ENCODE data around the gene MAST2.
A peak's percentile ranks its signal among the peaks of the same experiment; 100 is the strongest.
"Not testable (repeated sequence)": the region's sequence is repeated elsewhere in the genome, so short reads cannot be mapped to it uniquely, and the experiment has no call there.

The MAST2 gene

DNA sequence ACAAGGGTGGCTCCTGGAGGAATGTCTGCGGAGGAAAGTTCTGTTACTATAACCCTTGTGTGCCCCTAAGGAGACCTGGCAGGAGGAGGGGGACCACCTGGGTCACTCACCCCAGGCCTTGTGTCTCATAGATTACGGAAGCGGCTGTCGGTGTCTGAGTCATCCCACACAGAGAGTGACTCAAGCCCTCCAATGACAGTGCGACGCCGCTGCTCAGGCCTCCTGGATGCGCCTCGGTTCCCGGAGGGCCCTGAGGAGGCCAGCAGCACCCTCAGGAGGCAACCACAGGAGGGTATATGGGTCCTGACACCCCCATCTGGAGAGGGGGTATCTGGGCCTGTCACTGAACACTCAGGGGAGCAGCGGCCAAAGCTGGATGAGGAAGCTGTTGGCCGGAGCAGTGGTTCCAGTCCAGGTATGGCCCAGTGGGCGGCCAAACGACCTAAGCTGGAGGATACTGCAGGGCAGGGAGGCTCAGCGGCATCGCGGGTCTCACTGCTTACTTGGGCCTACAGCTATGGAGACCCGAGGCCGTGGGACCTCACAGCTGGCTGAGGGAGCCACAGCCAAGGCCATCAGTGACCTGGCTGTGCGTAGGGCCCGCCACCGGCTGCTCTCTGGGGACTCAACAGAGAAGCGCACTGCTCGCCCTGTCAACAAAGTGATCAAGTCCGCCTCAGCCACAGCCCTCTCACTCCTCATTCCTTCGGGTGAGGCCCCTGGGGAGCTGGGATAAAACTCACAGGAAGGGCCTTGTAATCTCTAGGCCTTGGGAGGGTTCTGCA is 227.7 kb downstream of the MAST2 start:
- DNase-seq = no peak

DNA sequence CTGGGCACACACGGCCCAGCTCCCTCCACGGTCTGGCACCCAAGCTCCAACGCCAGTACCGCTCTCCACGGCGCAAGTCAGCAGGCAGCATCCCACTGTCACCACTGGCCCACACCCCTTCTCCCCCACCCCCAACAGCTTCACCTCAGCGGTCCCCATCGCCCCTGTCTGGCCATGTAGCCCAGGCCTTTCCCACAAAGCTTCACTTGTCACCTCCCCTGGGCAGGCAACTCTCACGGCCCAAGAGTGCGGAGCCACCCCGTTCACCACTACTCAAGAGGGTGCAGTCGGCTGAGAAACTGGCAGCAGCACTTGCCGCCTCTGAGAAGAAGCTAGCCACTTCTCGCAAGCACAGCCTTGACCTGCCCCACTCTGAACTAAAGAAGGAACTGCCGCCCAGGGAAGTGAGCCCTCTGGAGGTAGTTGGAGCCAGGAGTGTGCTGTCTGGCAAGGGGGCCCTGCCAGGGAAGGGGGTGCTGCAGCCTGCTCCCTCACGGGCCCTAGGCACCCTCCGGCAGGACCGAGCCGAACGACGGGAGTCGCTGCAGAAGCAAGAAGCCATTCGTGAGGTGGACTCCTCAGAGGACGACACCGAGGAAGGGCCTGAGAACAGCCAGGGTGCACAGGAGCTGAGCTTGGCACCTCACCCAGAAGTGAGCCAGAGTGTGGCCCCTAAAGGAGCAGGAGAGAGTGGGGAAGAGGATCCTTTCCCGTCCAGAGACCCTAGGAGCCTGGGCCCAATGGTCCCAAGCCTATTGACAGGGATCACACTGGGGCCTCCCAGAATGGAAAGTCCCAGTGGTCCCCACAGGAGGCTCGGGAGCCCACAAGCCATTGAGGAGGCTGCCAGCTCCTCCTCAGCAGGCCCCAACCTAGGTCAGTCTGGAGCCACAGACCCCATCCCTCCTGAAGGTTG is 231.4 kb downstream of the MAST2 start:
- no peak for DNase-seq

GRCh38 chr1:46036894-46037839 is 233.8 kb downstream of the MAST2 start:
- peak; percentile 66 for DNase-seq

DNA sequence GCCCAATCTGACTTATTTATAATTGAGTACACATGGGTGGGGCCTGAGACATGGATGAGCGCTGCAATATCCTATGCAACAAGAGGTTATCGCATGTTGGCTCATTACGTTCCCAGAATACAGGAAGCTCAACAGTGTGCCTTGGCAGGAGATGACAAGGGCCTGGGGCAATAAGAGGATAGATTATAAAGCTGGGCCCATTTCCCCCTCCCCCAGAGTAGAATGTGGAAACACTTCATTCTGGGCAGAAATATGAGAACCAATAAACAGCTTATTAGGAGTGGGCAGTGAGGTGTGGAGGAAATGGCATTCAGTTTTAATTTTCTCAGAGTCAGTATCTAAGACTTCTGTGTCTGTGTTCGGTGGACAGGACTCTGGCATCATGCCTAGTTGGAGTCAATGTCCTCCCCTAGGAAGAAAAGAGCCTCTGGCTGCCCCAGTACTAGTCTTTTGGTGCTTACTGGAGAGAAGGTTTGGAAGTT is 236.2 kb downstream of the MAST2 start:
- DNase-seq = peak; percentile 56

DNA sequence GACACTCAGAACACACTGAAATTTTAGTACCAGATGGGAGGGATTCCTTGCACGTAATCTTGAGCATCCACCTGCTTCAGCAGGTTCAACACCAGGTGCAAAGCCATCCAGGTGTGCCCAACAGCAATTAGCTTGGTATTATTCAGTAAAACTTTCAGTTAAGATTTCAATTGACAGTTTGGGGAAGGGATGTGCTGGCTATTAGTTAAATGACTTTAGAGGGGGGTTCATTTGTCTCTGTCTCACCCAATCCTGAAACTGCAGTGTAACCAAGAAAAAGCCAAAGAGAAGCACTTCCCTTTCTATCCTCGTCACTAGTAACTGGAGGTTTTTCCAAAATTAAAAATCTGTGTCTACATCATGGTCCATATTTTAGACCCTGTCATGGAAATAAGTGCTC is 238.1 kb downstream of the MAST2 start:
- no peak for DNase-seq

DNA sequence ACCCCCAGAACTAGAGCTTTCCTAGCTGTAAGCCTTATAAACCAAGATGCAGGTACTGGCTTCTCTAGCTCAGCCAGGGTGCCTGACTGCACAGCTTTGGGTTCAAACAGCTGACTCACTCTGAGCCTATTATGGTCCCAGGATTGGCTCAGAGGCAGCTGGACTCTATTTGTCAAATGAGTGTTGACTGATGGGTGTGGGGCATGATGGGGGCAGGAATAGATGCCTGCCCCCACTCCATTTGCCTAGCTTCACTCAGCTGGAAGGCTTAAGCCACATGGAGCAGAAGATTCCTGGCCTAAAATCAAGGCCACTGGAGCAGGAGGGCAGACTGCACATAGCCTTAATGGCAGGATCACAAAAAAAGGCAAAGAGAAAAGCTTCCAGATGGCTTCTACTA is 238.6 kb downstream of the MAST2 start:
- DNase-seq = peak; percentile 59

DNA sequence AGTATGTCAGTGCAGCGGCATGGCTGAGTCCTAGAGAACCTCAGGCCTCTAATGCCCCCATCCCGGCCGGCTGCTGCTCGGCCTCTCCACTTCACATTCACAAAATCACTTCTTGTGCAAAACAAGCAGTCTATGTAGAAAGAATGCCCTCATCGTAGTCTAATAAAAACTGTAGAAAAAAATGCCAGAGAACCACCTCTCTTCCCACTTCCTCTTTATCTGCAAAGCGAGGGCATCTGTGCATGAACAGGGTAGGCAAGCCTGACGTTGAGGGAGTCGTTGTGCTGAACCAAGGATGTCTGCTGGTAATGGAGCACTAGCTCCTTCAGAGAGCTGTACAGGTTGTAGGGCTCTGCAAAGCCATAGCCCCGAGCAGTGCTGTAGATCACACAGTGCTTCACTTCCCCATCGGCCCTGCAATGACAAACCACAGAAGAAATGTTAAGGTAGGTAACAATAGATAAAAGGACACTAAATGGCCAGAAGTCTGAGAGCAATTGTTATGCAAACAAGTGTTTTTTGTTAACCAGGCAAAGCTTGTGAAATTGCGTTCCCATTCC is 240.1 kb downstream of the MAST2 start:
- no peak for DNase-seq

GRCh38 chr1:46044116-46044515 is 240.7 kb downstream of the MAST2 start:
- no peak for DNase-seq

DNA sequence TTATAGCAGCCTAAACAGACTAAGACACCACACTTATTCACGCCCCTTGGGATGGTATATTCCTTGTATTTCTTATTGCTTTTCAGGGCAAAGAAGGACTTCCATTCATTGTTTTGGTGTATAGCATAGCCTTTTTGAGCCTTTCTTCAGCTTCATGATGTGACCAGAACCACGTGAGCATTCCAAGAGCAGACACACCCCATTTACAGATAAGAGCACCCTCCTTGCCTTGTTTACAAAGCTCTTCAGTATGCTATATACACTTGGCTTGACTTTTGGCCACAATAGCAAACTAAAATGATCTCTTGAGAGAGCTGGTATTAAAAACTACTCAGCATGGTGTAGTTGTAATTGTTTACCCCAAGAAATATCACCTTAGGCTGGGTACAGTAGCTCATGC is 250.3 kb downstream of the MAST2 start:
- no peak for DNase-seq

DNA sequence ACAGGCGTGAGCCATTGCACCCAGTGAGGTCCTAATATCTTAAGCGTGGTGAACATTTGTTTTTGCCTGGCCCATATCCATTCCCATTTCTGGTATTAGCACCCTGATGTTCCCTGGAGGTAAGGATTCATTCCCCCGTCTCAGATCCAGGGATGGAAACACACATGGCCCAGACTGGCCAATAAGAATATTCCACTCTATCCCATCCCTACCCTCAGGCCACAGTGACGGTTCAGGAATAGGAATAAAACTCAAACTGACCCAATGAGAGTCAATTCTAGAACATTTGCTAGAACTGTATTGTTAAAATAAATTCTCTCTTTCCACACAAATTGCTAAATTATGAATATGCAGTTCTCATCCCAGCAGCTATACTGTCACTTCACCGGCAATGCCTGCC is 252.9 kb downstream of the MAST2 start:
- DNase-seq = no peak

DNA sequence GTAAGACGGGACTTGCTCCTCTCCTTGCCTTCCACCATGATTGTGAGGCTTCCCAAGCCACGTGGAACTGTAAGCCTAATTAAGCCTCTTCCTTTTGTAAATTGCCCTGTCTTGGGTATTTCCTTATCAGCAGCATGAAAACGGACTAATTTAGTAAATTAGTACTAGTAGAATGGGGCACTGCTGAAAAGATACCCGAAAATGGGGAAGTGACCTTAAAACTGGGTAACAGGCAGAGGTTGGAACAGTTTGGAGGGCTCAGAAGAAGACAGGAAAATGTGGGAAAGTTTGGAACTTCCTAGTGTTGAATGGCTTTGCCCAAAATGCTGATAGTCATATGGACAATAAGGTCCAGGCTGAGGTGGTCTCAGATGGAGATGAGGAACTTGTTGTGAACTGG is 253.8 kb downstream of the MAST2 start:
- DNase-seq = not testable (repeated sequence)

DNA sequence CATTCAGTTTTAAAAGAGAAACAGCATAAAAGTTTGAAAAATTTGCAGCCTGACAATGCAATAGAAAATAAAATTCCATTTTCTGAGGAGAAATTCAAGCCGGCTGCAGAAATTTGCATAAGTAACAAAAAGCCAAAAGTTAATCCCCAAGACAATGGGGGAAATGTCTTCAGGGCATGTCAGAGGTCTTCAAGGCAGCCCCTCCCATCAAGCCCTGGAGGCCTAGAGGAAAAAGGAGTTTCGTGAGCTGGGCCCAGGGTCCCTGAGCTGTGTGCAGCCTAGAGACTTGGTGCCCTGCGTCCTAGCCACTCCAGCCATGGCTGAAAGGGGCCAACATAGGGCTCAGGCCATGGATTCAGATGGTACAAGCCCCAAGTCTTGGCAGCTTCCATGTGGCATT is 254.4 kb downstream of the MAST2 start:
- DNase-seq = no peak

DNA sequence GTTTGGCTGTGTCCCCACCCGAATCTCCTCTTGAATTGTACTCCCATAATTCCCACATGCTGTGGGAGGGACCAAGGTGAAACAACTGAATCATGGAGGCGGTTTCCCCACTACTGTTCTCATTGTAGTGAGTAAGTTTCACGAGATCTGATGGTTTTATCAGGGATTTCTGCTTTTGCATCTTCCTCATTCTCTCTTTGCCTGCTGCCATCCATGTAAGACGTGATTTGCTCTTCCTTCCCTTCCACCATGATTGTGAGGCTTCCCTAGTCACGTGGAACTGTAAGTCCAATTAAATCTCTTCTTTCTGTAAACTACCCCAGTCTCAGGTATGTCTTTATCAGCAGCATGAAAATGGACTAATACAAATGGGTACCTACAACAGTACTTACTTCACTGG is 255.5 kb downstream of the MAST2 start:
- DNase-seq = no peak

DNA sequence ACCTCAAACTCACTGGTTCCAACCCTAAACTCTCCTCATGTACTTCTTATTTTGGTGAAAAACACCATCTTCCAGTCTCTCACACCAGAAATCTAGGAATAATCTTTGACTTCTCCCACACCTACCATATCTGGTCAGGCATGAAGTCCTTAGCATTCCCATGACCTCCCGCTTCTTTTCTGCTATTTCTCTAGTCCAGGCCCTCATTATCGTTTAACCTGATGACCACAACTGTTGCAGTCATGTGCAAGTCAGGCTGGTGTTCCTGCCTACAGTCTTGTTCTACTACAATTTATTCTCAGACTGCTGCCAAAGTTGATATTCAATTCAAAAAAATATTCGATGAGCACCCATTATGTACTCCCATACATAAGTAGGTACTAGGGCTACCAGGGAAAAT is 257.7 kb downstream of the MAST2 start:
- no peak for DNase-seq

DNA sequence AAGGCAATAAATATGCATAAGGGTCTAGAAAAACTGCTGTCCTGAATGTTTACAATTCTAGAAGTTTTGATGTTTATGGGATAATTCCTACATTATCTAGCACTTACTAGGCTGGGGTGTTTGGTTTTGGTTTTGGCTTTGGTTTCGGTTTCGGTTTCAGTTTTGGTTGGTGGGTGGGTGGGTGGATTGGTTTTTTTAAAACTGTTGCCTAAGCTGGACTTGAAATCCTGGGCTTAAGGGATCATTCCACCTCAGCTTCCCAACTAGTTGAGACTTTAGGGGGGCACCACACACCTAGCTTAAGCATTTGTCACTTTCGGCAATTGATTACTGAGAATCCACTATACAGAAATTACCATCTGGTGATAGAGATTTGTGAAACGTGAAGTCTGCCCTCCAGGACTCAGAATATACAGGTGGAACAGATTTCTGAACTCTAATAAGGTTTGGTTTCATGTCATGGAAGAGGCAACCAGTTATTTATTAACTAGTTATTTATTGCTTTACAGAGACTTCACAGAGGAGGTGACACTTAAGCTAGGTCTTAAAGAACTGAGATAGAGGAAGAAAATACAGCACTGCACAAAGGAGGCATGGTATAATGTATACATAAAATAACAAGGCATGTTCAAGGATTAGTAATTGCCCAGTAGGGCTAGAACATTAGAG is 259.4 kb downstream of the MAST2 start:
- no peak for DNase-seq

- DNase-seq = no peak
Measured at GRCh38 chr1:46064708-46065107, 261.3 kb downstream of the MAST2 start.

GRCh38 chr1:46065405-46065804 is 262.0 kb downstream of the MAST2 start:
- DNase-seq = peak; percentile 7

DNA sequence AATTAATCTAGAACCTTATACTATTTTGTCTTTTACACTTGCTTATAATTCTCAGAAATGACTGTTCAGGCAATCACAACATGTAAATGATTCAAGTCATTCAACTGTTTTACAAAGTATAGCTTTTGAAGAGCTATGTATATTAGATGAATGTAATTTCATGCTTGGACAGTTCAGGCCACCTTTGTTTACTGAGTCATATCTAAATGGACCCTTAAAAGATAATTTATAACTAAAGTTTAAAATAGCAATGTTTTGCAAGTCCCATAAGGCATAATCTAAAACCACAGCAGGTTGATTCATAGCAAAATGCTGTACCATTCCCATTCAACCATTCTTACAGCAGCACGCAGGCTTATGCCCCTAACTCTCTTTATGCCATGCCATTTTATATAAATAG is 264.2 kb downstream of the MAST2 start:
- DNase-seq = no peak

DNA sequence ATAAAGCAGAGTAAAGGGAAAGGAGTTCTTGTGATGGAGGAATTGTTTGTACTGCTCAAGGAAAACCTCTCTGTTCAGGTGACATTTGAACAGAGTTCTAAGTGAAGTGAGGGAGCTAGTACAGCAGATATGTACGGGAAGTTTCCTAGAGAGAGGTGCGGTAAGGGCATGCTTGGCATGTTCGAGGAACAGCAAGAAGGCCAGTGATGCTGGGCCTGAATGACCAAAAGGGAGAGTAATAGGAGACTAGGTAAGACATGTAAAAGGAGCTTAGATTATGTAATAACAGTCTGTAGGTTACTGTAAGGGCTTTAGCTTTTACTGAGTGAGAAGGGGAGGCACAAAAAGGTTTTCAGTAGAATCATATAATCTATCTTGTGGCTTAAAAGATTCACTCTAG is 265.1 kb downstream of the MAST2 start:
- no peak for DNase-seq

- DNase-seq = no peak
Measured at GRCh38 chr1:46070164-46070814, 266.9 kb downstream of the MAST2 start.

GRCh38 chr1:46072975-46073374 is 269.6 kb downstream of the MAST2 start:
- DNase-seq = no peak

Data from NCI-H69 (cell line).